ENCODE results near the gene PTPN14. TPM values are rescaled to one million over a fixed set of nuclear protein-coding genes. Genes with fewer than 3 reads are reported as not detected.

PTPN14 gene
- total RNA-seq, 2 experiments from 2014 or later: 2.7 to 2.8 TPM

GRCh38 chr1:214461305-214461704 is 90.1 kb downstream of the PTPN14 start:
- H3K4me3 Mint-ChIP-seq: no peak overlapping the region
- intact Hi-C loops (cut with micrococcal nuclease): no loop called here
- H3K36me3 Mint-ChIP-seq (ENCODE audit: low read depth): no peaks in the 10 kb centered on the region
- no peaks in the 10 kb centered on the region for H3K27me3 Mint-ChIP-seq (ENCODE audit: low read depth)
- no peak overlapping the region for H3K27ac Mint-ChIP-seq
- no peaks in the 10 kb centered on the region for H3K9me3 Mint-ChIP-seq
- CTCF ChIA-PET: interaction anchor here (1.3 kb wide), 1 partner anchor 130 kb away, joined by 3 read pairs; no protein-coding TSS in a partner anchor
- no peak for DNase-seq
- no peaks in the 10 kb centered on the region for H3K4me1 Mint-ChIP-seq (ENCODE audit: low read depth)

GRCh38 chr1:214460304-214460916 is 91.0 kb downstream of the PTPN14 start:
- Mint-ChIP-seq H3K4me1 (ENCODE audit: low read depth) (no peaks in the 10 kb centered on the region), H3K27ac (no peak overlapping the region), H3K36me3 (ENCODE audit: low read depth) (no peaks in the 10 kb centered on the region), H3K4me3 (no peak overlapping the region), H3K27me3 (ENCODE audit: low read depth) (no peaks in the 10 kb centered on the region), H3K9me3 (no peaks in the 10 kb centered on the region)
- DNase-seq: no peak
- CTCF ChIA-PET: interaction anchor here (1.3 kb wide), 1 partner anchor 129 kb away, joined by 3 read pairs; no protein-coding TSS in a partner anchor
- intact Hi-C loops (cut with micrococcal nuclease): no loop called here

GRCh38 chr1:214459895-214460294 is 91.5 kb downstream of the PTPN14 start:
- no peak overlapping the region for H3K27ac Mint-ChIP-seq
- DNase-seq: no peak
- no peak overlapping the region for H3K4me3 Mint-ChIP-seq
- H3K9me3 Mint-ChIP-seq: no peaks in the 10 kb centered on the region
- H3K27me3 Mint-ChIP-seq (ENCODE audit: low read depth): no peaks in the 10 kb centered on the region
- intact Hi-C loops (cut with micrococcal nuclease): no loop called here
- CTCF ChIA-PET: no interaction called here
- H3K36me3 Mint-ChIP-seq (ENCODE audit: low read depth): no peaks in the 10 kb centered on the region
- H3K4me1 Mint-ChIP-seq (ENCODE audit: low read depth): peaks cover 4% of the 10 kb centered on the region

- no peak for DNase-seq
- H3K27ac Mint-ChIP-seq: no peak overlapping the region
Observed at GRCh38 chr1:214458541-214458940, 92.9 kb downstream of the PTPN14 start.

GRCh38 chr1:214455971-214456867 is 95.2 kb downstream of the PTPN14 start:
- CTCF ChIA-PET: interaction anchor here (0.9 kb wide), 1 partner anchor 129 kb away, joined by 4 read pairs; no protein-coding TSS in a partner anchor
- peaks cover 6% of the 10 kb centered on the region for H3K4me1 Mint-ChIP-seq (ENCODE audit: low read depth)
- intact Hi-C loops (cut with micrococcal nuclease): no loop called here

More at GRCh38 chr1:214458541-214458940, 92.9 kb downstream of the PTPN14 start:
- H3K4me1 Mint-ChIP-seq (ENCODE audit: low read depth): peaks cover 4% of the 10 kb centered on the region
- intact Hi-C loops (cut with micrococcal nuclease): no loop called here
- no peaks in the 10 kb centered on the region for H3K36me3 Mint-ChIP-seq (ENCODE audit: low read depth)
- H3K27me3 Mint-ChIP-seq (ENCODE audit: low read depth): no peaks in the 10 kb centered on the region
- CTCF ChIA-PET: no interaction called here
- H3K4me3 Mint-ChIP-seq: no peak overlapping the region
- H3K9me3 Mint-ChIP-seq: no peaks in the 10 kb centered on the region

GRCh38 chr1:214455479-214455878 is 95.9 kb downstream of the PTPN14 start:
- H3K36me3 Mint-ChIP-seq (ENCODE audit: low read depth): no peaks in the 10 kb centered on the region
- no peaks in the 10 kb centered on the region for H3K27me3 Mint-ChIP-seq (ENCODE audit: low read depth)
- H3K9me3 Mint-ChIP-seq: no peaks in the 10 kb centered on the region
- intact Hi-C loops (cut with micrococcal nuclease): no loop called here
- CTCF ChIA-PET: no interaction called here
- no peak overlapping the region for H3K4me3 Mint-ChIP-seq
- no peak overlapping the region for H3K27ac Mint-ChIP-seq
- peaks cover 6% of the 10 kb centered on the region for H3K4me1 Mint-ChIP-seq (ENCODE audit: low read depth)
- no peak for DNase-seq

More at GRCh38 chr1:214455971-214456867, 95.2 kb downstream of the PTPN14 start:
- no peak overlapping the region for H3K4me3 Mint-ChIP-seq
- no peaks in the 10 kb centered on the region for H3K36me3 Mint-ChIP-seq (ENCODE audit: low read depth)
- no peaks in the 10 kb centered on the region for H3K9me3 Mint-ChIP-seq
- no peaks in the 10 kb centered on the region for H3K27me3 Mint-ChIP-seq (ENCODE audit: low read depth)
- H3K27ac Mint-ChIP-seq: no peak overlapping the region
- no peak for DNase-seq

- no peaks in the 10 kb centered on the region for H3K9me3 Mint-ChIP-seq
- CTCF ChIA-PET: interaction anchor here (1.3 kb wide), 1 partner anchor 123 kb away, joined by 4 read pairs; no protein-coding TSS in a partner anchor
- no peak for DNase-seq
- no peak overlapping the region for H3K27ac Mint-ChIP-seq
- intact Hi-C loops (cut with micrococcal nuclease): no loop called here
- H3K4me1 Mint-ChIP-seq (ENCODE audit: low read depth): peaks cover 6% of the 10 kb centered on the region
- no peak overlapping the region for H3K4me3 Mint-ChIP-seq
- H3K27me3 Mint-ChIP-seq (ENCODE audit: low read depth): no peaks in the 10 kb centered on the region
- no peaks in the 10 kb centered on the region for H3K36me3 Mint-ChIP-seq (ENCODE audit: low read depth)
Observed at GRCh38 chr1:214454569-214455396, 96.6 kb downstream of the PTPN14 start.

GRCh38 chr1:214453109-214453722 is 98.2 kb downstream of the PTPN14 start:
- intact Hi-C loops (cut with micrococcal nuclease): no loop called here
- peaks cover 6% of the 10 kb centered on the region for H3K4me1 Mint-ChIP-seq (ENCODE audit: low read depth)
- DNase-seq: no peak
- H3K9me3 Mint-ChIP-seq: no peaks in the 10 kb centered on the region
- no peak overlapping the region for H3K27ac Mint-ChIP-seq
- no peaks in the 10 kb centered on the region for H3K27me3 Mint-ChIP-seq (ENCODE audit: low read depth)
- H3K4me3 Mint-ChIP-seq: no peak overlapping the region
- no peaks in the 10 kb centered on the region for H3K36me3 Mint-ChIP-seq (ENCODE audit: low read depth)
- CTCF ChIA-PET: interaction anchor here (0.6 to 1.3 kb wide), 3 partner anchors 11 to 121 kb away, joined by 3 to 4 read pairs (median 4); no protein-coding TSS in a partner anchor

- Mint-ChIP-seq H3K4me1 (ENCODE audit: low read depth) (peaks cover 9% of the 10 kb centered on the region), H3K27ac (no peak overlapping the region), H3K36me3 (ENCODE audit: low read depth) (no peaks in the 10 kb centered on the region), H3K27me3 (ENCODE audit: low read depth) (no peaks in the 10 kb centered on the region), H3K4me3 (no peak overlapping the region), H3K9me3 (no peaks in the 10 kb centered on the region)
- intact Hi-C loops (cut with micrococcal nuclease): no loop called here
- no peak for DNase-seq
- CTCF ChIA-PET: interaction anchor here (1.0 kb wide), 2 partner anchors 9 to 121 kb away, joined by 3 to 4 read pairs; no protein-coding TSS in a partner anchor
Observed at GRCh38 chr1:214452152-214452784, 99.1 kb downstream of the PTPN14 start.

- Mint-ChIP-seq H3K4me3 (no peak overlapping the region), H3K4me1 (ENCODE audit: low read depth) (peaks cover 11% of the 10 kb centered on the region), H3K27ac (no peak overlapping the region), H3K27me3 (ENCODE audit: low read depth) (no peaks in the 10 kb centered on the region), H3K9me3 (no peaks in the 10 kb centered on the region), H3K36me3 (ENCODE audit: low read depth) (no peaks in the 10 kb centered on the region)
- CTCF ChIA-PET: interaction anchor here (1.0 kb wide), 2 partner anchors 9 to 120 kb away, joined by 3 to 4 read pairs; no protein-coding TSS in a partner anchor
- no peak for DNase-seq
- intact Hi-C loops (cut with micrococcal nuclease): no loop called here
Observed at GRCh38 chr1:214451596-214451995, 99.8 kb downstream of the PTPN14 start.

- H3K36me3 Mint-ChIP-seq (ENCODE audit: low read depth): no peaks in the 10 kb centered on the region
- DNase-seq: no peak
- H3K27me3 Mint-ChIP-seq (ENCODE audit: low read depth): no peaks in the 10 kb centered on the region
- H3K4me1 Mint-ChIP-seq (ENCODE audit: low read depth): peaks cover 24% of the 10 kb centered on the region
- no peak overlapping the region for H3K27ac Mint-ChIP-seq
- intact Hi-C loops (cut with micrococcal nuclease): loop anchor here (5.0 kb wide), 1 partner anchor 187 kb away; no protein-coding TSS in a partner anchor
- H3K4me3 Mint-ChIP-seq: no peak overlapping the region
- H3K9me3 Mint-ChIP-seq: no peaks in the 10 kb centered on the region
- CTCF ChIA-PET: no interaction called here
Observed at GRCh38 chr1:214449371-214449770, 102.0 kb downstream of the PTPN14 start.
